Measurements from ENCODE around the gene IGFBP2. TPM values are rescaled to one million over a fixed set of nuclear protein-coding genes. Genes with fewer than 3 reads are reported as not detected.

The IGFBP2 gene
- total and polyA plus RNA-seq, 8 donors, result 28.2 to 133 (median 111) TPM

- H3K4me3 ChIP-seq, result no peak overlapping the region
- intact Hi-C loops (cut with DNase I), result no loop called here
- H3K27me3 ChIP-seq, result no peaks in the 10 kb centered on the region
- no peaks in the 10 kb centered on the region for H3K36me3 ChIP-seq
- ATAC-seq (no peak), DNase-seq (no peak)
- TF ChIP-seq, protein P1, sequence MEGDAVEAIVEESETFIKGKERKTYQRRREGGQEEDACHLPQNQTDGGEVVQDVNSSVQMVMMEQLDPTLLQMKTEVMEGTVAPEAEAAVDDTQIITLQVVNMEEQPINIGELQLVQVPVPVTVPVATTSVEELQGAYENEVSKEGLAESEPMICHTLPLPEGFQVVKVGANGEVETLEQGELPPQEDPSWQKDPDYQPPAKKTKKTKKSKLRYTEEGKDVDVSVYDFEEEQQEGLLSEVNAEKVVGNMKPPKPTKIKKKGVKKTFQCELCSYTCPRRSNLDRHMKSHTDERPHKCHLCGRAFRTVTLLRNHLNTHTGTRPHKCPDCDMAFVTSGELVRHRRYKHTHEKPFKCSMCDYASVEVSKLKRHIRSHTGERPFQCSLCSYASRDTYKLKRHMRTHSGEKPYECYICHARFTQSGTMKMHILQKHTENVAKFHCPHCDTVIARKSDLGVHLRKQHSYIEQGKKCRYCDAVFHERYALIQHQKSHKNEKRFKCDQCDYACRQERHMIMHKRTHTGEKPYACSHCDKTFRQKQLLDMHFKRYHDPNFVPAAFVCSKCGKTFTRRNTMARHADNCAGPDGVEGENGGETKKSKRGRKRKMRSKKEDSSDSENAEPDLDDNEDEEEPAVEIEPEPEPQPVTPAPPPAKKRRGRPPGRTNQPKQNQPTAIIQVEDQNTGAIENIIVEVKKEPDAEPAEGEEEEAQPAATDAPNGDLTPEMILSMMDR (IDR thresholded peaks at IDR 0.05), result no peak
- no peaks in the 10 kb centered on the region for H3K4me1 ChIP-seq
- no peaks in the 10 kb centered on the region for H3K9me3 ChIP-seq
- H3K27ac ChIP-seq, result no peak overlapping the region
Observed at GRCh38 chr2:216626168-216626874, 6.9 kb upstream of the IGFBP2 start.

GRCh38 chr2:216626875-216627245 is 6.4 kb upstream of the IGFBP2 start:
- Histone ChIP-seq H3K4me3 (no peak overlapping the region), H3K27ac (no peak overlapping the region), H3K27me3 (peaks cover 0 to 3% of the 10 kb centered on the region in 2 donors), H3K36me3 (no peaks in the 10 kb centered on the region), H3K4me1 (no peaks in the 10 kb centered on the region), H3K9me3 (no peaks in the 10 kb centered on the region)
- DNase-seq, result no peak
- TF ChIP-seq, protein P1 (IDR thresholded peaks at IDR 0.05), result no peak
- intact Hi-C loops (cut with DNase I), result no loop called here
- ATAC-seq, result no peak

GRCh38 chr2:216629784-216630183 is 3.4 kb upstream of the IGFBP2 start:
- no peak overlapping the region for H3K4me3 ChIP-seq
- intact Hi-C loops (cut with DNase I), result no loop called here
- H3K4me1 ChIP-seq, result peaks cover 0 to 16% of the 10 kb centered on the region in 2 donors

DNA sequence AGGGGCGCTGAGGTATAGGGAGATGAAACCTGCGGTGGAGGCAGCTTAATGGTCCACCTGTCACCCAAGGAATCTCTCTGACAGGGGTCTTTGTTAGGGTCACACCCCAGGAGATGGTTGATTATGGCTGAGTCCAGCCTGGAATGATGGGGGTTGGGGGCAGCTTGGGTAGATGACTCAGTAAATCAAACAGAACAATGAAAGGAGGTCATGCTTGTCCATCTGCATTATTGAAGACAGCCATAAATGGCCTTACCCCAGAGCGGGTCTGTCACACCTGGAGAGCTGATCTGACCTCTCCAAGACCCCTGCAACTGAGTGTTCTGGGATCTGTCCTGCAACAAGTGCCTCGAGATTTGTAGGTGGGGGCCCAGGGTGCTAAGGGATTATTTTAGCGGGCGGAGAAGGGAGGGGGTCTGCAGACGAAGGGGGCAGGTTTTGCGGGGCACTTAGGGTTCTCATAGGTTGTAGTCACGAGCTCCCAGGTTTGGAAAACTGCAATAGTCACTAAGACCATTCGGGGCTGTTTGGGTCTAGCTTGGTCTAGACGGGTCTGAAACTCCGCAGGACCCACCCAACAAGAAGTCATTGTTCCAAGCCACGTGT is 771 bp upstream of the IGFBP2 start:
- DNase-seq (no peak), ATAC-seq (no peak)
- intact Hi-C loops (cut with DNase I), result no loop called here
- Histone ChIP-seq H3K4me3 (no peak overlapping the region), H3K36me3 (no peaks in the 10 kb centered on the region), H3K9me3 (no peaks in the 10 kb centered on the region), H3K27me3 (peaks cover 4 to 58% of the 10 kb centered on the region in 2 donors), H3K4me1 (peaks cover 0 to 27% of the 10 kb centered on the region in 2 donors), H3K27ac (no peak overlapping the region)
- TF ChIP-seq, protein P1 (IDR thresholded peaks at IDR 0.05), result no peak

More at GRCh38 chr2:216629784-216630183, 3.4 kb upstream of the IGFBP2 start:
- H3K9me3 ChIP-seq, result no peaks in the 10 kb centered on the region
- no peak for DNase-seq
- H3K27me3 ChIP-seq, result peaks cover 4 to 31% of the 10 kb centered on the region in 2 donors
- no peak for ATAC-seq
- no peak overlapping the region for H3K27ac ChIP-seq
- TF ChIP-seq, protein P1 (IDR thresholded peaks at IDR 0.05), result no peak
- H3K36me3 ChIP-seq, result no peaks in the 10 kb centered on the region

GRCh38 chr2:216633616-216634369 is 573 bp downstream of the IGFBP2 start:
- ATAC-seq (peak; percentile 8), DNase-seq (no peak)
- H3K27me3 ChIP-seq, result peaks cover 4 to 71% of the 10 kb centered on the region in 2 donors
- intact Hi-C loops (cut with DNase I), result no loop called here
- TF ChIP-seq, protein P1 (IDR thresholded peaks at IDR 0.05), result no peak
- no peak overlapping the region for H3K27ac ChIP-seq
- H3K4me1 ChIP-seq, result peaks cover 0 to 27% of the 10 kb centered on the region in 2 donors
- H3K36me3 ChIP-seq, result no peaks in the 10 kb centered on the region
- H3K4me3 ChIP-seq, result peak overlapping the region; percentile 21 to 34
- H3K9me3 ChIP-seq, result no peaks in the 10 kb centered on the region
